ENCODE measurements around the gene C3. TPM values are rescaled to one million over a fixed set of nuclear protein-coding genes. Genes with fewer than 3 reads are reported as not detected.
"Not testable (repeated sequence)": the region's sequence is repeated elsewhere in the genome, so short reads cannot be mapped to it uniquely, and the experiment has no call there.

C3 gene
- total RNA-seq, 4 donors from 2014 or later, result 126 to 631 (median 350) TPM

DNA sequence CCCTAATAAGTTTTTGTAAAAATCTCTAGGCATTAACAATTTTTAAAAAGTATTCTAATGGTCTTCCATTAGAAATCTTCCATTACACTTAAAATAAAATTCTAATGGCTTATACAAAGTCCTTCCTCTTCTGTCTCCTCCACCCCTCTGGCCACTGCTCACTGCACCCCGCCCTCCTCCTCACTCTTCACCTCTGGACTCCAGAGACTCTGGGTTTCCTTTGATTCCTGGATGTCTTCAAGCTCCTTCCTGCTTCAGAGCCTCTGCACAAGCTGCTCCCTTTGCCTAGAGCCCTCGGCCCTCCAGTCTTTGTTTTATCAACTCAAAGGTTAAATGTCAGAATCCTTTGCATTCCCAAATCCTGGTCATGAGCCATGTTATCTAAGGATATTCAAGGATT, 71.3 kb downstream of the C3 start:
- TF ChIP-seq CTCF (IDR thresholded peaks at IDR 0.05), result no peak
- no peak for TF ChIP-seq POLR2A (IDR thresholded peaks at IDR 0.05)
- no peaks in the 10 kb centered on the region for H3K9me3 ChIP-seq
- DNase-seq, result no peak
- no peaks in the 10 kb centered on the region for H3K4me1 ChIP-seq
- no peaks in the 10 kb centered on the region for H3K27me3 ChIP-seq
- intact Hi-C loops (cut with DNase I), result no loop called here
- WGBS, 2 donors, result 31 to 37% methylated on average over 2 of the region's 2 CpGs
- no peak overlapping the region for H3K4me3 ChIP-seq (replicated peaks in 1 of 3)
- no peak overlapping the region for H3K27ac ChIP-seq
- no peaks in the 10 kb centered on the region for H3K36me3 ChIP-seq

DNA sequence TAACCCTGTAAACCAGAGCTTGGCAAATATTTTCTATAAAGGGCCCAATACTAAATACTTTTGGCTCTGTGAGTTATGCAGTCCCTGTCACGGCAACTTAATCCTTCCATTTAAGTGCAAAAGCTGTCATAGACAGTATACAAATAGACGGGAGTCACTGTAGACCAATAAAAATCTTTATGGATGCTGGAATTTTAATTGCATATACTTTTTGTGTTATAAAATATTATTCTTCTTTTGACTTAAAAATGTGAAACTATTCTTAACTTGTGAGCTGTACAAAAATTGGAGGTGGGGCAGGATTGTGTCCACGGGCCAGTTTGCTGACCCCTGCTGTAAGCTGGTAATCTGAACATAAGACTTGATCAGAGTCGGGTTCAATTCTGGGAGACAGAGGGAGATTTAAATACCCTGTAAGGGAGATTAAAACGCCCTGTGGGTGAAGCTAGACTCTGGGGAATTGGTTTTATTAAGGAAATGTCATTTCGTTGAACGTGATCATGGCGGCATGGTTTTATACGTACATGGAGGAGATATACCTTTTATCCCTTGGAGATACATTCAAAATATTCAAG, 72.2 kb downstream of the C3 start:
- intact Hi-C loops (cut with DNase I), result no loop called here
- Histone ChIP-seq H3K36me3 (no peaks in the 10 kb centered on the region), H3K27ac (no peak overlapping the region), H3K27me3 (no peaks in the 10 kb centered on the region), H3K9me3 (no peaks in the 10 kb centered on the region), H3K4me3 (replicated peaks in 1 of 3) (no peak overlapping the region), H3K4me1 (no peaks in the 10 kb centered on the region)
- no peak for TF ChIP-seq CTCF (IDR thresholded peaks at IDR 0.05)
- TF ChIP-seq POLR2A (IDR thresholded peaks at IDR 0.05), result no peak
- 84 to 89% methylated on average over 9 of the region's 9 CpGs for WGBS, 2 donors
- no peak for DNase-seq

DNA sequence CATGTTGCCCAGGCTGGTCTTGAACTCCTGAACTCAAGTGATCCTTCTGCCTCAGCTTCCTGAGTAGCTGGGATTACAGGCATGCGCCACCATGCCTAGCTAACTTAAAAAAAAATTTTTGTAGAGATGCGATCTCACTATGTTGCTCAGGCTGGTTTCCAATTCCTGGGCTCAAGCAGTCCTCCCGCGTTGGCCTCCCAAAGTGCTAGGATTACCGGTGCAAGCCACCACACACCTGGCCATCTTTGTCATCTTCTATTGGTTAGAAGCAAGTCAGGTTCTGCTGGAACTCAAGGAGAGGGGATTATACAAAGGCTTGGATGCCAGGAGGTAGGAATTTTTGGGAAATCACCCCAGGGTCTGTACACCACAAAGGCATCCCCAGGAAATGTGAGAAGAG, 75.7 kb downstream of the C3 start:
- no peaks in the 10 kb centered on the region for H3K27me3 ChIP-seq
- no peaks in the 10 kb centered on the region for H3K36me3 ChIP-seq
- H3K4me3 ChIP-seq (replicated peaks in 1 of 3), result no peak overlapping the region
- intact Hi-C loops (cut with DNase I), result no loop called here
- no peak overlapping the region for H3K27ac ChIP-seq
- TF ChIP-seq CTCF (IDR thresholded peaks at IDR 0.05) (no peak), POLR2A (IDR thresholded peaks at IDR 0.05) (no peak)
- no peaks in the 10 kb centered on the region for H3K4me1 ChIP-seq
- no peaks in the 10 kb centered on the region for H3K9me3 ChIP-seq
- 84 to 91% methylated on average over 5 of the region's 5 CpGs for WGBS, 2 donors
- no peak for DNase-seq

DNA sequence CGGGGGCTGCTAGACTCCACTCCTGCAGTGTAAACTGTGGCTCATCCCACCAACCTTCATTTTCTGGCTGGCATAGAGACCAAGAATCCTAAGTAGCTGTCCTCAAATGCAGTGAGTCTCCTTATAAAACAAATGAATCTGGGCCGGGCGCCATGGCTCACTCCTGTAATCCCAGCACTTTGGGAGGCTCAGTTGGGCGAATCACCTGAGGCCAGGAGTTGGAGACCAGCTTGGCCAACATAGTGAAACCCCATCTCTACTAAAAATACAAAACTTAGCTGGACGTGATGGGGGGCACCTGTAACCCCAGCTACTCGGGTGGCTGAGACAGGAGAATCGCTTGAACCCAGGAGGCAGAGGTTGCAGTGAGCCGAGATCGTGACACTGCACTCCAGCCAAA, 80.1 kb downstream of the C3 start:
- H3K27ac ChIP-seq; DNase-seq; H3K36me3 ChIP-seq; intact Hi-C loops (cut with DNase I); H3K4me1 ChIP-seq; H3K9me3 ChIP-seq; H3K4me3 ChIP-seq (replicated peaks in 1 of 3); H3K27me3 ChIP-seq: not testable (repeated sequence)
- 82% methylated on average over 9 of the region's 9 CpGs for WGBS, 2 donors

DNA sequence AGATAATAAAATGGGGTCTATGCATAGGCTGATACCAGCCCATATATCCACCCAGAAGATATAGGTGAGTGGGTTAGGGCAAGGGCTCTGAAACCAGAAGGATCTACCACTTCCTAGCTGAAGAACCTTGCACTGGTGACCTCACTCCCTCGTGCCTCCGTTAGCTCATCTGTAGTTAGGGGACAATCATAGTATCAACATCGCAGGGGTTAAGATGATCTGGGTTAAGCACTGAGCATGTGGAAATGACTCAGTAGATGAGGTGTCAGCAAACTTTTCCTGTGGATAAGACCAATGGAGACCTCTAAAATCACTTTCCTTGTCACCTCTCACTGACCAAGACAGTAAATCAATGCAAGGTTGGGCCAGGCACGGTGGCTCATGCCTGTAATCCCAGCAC, 81.0 kb downstream of the C3 start:
- no peak overlapping the region for H3K27ac ChIP-seq
- H3K27me3 ChIP-seq, result no peaks in the 10 kb centered on the region
- H3K9me3 ChIP-seq, result no peaks in the 10 kb centered on the region
- TF ChIP-seq CTCF (IDR thresholded peaks at IDR 0.05) (no peak), POLR2A (IDR thresholded peaks at IDR 0.05) (no peak)
- DNase-seq, result no peak
- H3K36me3 ChIP-seq, result no peaks in the 10 kb centered on the region
- intact Hi-C loops (cut with DNase I), result loop anchor here (10.0 kb wide), 1 partner anchor 135 kb away; the partner anchor contains the start of gene VAV1
- no peak overlapping the region for H3K4me3 ChIP-seq (replicated peaks in 1 of 3)
- H3K4me1 ChIP-seq, result no peaks in the 10 kb centered on the region
- WGBS, 2 donors, result 76 to 80% methylated on average over 4 of the region's 4 CpGs

DNA sequence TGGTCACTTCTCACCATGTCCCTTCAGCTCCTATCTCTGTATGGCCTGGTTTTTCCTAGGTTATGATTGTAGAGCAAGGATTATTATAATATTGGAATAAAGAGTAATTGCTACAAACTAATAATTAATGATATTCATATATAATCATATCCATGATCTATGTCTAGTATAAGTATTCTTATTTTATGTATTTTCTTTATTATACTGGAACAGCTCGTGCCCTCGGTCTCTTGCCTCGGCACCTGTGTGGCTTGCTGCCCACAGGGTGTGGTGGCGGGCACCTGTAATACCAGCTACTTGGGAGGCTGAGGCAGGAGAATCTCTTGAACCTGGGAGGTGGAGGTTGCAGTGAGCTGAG, 87.0 kb downstream of the C3 start:
- H3K36me3 ChIP-seq; DNase-seq; H3K27me3 ChIP-seq; H3K27ac ChIP-seq; H3K4me1 ChIP-seq; H3K4me3 ChIP-seq (replicated peaks in 1 of 3); H3K9me3 ChIP-seq: not testable (repeated sequence)
- 87 to 88% methylated on average over 4 of the region's 4 CpGs for WGBS, 2 donors
- intact Hi-C loops (cut with DNase I), result loop anchor here (5.0 to 10.0 kb wide), 4 partner anchors 104 to 229 kb away; partner anchors contain the start of genes GPR108, TRIP10 and VAV1
- peak in 1 of 6 experiments; percentile 3 for TF ChIP-seq CTCF (IDR thresholded peaks at IDR 0.05)

Data from thyroid gland (tissue), 4 donors.